ENCODE results near the gene RFX4. TPM values are rescaled to one million over a fixed set of nuclear protein-coding genes. Genes with fewer than 3 reads are reported as not detected.

RFX4 gene
- total and polyA plus RNA-seq, 2 of the 8 experiments (the other 6 are each of a cell fraction or from before 2014, with no cell fraction given), result 0.06 TPM; not detected in 1

- TF ChIP-seq, protein P1, sequence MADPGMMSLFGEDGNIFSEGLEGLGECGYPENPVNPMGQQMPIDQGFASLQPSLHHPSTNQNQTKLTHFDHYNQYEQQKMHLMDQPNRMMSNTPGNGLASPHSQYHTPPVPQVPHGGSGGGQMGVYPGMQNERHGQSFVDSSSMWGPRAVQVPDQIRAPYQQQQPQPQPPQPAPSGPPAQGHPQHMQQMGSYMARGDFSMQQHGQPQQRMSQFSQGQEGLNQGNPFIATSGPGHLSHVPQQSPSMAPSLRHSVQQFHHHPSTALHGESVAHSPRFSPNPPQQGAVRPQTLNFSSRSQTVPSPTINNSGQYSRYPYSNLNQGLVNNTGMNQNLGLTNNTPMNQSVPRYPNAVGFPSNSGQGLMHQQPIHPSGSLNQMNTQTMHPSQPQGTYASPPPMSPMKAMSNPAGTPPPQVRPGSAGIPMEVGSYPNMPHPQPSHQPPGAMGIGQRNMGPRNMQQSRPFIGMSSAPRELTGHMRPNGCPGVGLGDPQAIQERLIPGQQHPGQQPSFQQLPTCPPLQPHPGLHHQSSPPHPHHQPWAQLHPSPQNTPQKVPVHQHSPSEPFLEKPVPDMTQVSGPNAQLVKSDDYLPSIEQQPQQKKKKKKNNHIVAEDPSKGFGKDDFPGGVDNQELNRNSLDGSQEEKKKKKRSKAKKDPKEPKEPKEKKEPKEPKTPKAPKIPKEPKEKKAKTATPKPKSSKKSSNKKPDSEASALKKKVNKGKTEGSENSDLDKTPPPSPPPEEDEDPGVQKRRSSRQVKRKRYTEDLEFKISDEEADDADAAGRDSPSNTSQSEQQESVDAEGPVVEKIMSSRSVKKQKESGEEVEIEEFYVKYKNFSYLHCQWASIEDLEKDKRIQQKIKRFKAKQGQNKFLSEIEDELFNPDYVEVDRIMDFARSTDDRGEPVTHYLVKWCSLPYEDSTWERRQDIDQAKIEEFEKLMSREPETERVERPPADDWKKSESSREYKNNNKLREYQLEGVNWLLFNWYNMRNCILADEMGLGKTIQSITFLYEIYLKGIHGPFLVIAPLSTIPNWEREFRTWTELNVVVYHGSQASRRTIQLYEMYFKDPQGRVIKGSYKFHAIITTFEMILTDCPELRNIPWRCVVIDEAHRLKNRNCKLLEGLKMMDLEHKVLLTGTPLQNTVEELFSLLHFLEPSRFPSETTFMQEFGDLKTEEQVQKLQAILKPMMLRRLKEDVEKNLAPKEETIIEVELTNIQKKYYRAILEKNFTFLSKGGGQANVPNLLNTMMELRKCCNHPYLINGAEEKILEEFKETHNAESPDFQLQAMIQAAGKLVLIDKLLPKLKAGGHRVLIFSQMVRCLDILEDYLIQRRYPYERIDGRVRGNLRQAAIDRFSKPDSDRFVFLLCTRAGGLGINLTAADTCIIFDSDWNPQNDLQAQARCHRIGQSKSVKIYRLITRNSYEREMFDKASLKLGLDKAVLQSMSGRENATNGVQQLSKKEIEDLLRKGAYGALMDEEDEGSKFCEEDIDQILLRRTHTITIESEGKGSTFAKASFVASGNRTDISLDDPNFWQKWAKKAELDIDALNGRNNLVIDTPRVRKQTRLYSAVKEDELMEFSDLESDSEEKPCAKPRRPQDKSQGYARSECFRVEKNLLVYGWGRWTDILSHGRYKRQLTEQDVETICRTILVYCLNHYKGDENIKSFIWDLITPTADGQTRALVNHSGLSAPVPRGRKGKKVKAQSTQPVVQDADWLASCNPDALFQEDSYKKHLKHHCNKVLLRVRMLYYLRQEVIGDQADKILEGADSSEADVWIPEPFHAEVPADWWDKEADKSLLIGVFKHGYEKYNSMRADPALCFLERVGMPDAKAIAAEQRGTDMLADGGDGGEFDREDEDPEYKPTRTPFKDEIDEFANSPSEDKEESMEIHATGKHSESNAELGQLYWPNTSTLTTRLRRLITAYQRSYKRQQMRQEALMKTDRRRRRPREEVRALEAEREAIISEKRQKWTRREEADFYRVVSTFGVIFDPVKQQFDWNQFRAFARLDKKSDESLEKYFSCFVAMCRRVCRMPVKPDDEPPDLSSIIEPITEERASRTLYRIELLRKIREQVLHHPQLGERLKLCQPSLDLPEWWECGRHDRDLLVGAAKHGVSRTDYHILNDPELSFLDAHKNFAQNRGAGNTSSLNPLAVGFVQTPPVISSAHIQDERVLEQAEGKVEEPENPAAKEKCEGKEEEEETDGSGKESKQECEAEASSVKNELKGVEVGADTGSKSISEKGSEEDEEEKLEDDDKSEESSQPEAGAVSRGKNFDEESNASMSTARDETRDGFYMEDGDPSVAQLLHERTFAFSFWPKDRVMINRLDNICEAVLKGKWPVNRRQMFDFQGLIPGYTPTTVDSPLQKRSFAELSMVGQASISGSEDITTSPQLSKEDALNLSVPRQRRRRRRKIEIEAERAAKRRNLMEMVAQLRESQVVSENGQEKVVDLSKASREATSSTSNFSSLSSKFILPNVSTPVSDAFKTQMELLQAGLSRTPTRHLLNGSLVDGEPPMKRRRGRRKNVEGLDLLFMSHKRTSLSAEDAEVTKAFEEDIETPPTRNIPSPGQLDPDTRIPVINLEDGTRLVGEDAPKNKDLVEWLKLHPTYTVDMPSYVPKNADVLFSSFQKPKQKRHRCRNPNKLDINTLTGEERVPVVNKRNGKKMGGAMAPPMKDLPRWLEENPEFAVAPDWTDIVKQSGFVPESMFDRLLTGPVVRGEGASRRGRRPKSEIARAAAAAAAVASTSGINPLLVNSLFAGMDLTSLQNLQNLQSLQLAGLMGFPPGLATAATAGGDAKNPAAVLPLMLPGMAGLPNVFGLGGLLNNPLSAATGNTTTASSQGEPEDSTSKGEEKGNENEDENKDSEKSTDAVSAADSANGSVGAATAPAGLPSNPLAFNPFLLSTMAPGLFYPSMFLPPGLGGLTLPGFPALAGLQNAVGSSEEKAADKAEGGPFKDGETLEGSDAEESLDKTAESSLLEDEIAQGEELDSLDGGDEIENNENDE (IDR thresholded peaks at IDR 0.05; ENCODE audit: insufficient replicate concordance, low read length), result no peak
- no peak for TF ChIP-seq SIN3A (conservative IDR thresholded peaks at IDR 0.05 in 1 of 2, IDR thresholded peaks at IDR 0.05 in 1 of 2; ENCODE audit: low read depth in 1 of 2, low read length in 2 of 2)
- TF ChIP-seq BACH1 (IDR thresholded peaks at IDR 0.05; ENCODE audit: low read length), result no peak
- no peak for TF ChIP-seq SIX5 (IDR thresholded peaks at IDR 0.05; ENCODE audit: low read depth, low read length)
- no peak for TF ChIP-seq TAF7 (optimal IDR thresholded peaks at IDR 0.05; ENCODE audit: borderline replicate concordance, low read depth, low read length)
Measured at GRCh38 chr12:106717673-106718072, 134.9 kb downstream of the RFX4 start (continued).
